ENCODE measurements around the gene FRS2.

FRS2 gene

DNA sequence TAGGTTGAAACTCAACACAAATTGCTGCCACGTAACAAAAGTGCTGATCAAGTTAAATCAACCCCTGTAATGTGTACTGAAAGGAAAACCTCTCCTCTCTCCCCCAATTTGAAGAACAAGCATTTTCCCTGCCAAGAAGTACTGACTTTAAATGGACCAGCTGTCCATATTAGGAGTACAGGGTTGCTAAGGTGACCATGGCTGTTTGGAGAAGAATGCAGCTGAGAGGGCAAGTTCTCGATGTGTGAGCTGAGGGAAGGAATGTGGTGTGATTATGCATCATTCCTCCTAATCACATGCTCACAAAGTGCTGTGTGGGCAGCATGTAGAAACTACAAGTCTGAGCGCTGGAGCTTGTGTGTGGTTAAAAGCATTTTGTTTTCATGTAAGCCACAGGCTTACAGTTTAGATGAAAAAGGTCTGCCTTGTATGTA lies 64.2 kb downstream of the FRS2 start:
- peak; percentile 9 for DNase-seq

- no peak for DNase-seq
Observed at GRCh38 chr12:69540987-69541386, 70.8 kb downstream of the FRS2 start.

- DNase-seq, result no peak
Observed at GRCh38 chr12:69544087-69544486, 73.9 kb downstream of the FRS2 start.

- DNase-seq, result no peak
Observed at GRCh38 chr12:69545081-69545480, 74.9 kb downstream of the FRS2 start.

GRCh38 chr12:69546693-69547438 lies 76.7 kb downstream of the FRS2 start:
- no peak for DNase-seq

DNA sequence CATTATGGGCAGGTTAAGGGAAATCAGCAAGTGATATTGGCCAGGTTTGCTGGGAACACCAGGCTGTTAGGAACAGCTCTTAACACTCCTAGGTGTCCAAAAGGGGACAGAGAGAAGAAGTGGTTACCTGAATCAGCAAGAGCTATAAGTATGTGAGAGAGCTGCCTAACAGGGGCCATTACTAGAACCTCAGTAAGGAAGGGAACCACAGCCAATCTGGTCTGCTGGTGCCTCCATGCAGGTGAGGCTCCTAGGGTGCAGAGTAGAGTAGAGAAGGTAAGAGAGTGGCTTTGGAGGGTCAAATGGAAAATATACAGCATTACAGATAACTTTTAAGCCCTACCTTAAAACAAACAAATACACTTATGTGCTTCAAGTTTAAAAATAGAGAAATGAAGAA lies 78.5 kb downstream of the FRS2 start:
- DNase-seq, result no peak

- DNase-seq, result no peak
Observed at GRCh38 chr12:69550569-69551350, 80.6 kb downstream of the FRS2 start.

- DNase-seq, result peak; percentile 8
Observed at GRCh38 chr12:69553628-69554248, 83.5 kb downstream of the FRS2 start.

DNA sequence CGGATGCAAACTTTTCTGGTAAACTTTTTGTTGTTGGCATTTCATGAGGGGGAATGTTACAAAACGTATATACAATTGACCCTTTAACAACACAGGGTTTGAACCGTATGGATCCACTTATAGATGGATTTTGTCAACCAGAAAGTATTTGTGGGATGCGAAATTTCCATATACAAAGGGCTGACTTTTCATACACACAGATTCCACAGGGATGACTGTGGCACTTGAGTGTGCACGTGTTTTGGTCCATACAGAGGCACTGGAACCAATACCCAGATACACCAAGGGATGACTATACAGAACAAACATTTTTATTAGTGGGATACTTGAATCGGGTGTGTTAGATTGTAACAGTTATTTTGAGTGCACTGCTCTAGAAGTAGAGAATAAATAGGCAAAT lies 85.3 kb downstream of the FRS2 start:
- DNase-seq, result no peak

DNA sequence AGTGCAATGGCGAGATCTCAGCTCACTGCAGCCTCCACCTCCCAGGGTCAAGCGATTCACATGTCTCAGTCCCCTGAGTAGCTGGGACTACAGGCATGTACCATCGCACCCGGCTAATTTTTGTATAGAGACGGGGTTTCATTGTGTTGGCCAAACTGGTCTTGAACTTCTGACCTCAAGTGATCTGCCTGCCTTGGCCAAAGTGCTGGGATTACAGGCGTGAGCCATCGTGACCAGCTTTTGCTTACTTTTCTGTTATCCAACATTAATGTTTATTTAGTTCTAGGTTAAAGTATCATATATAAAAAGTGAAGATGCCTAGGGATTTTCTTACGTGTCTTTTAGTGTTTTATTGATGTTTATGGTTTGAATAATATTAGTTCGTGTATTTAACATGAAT lies 86.2 kb downstream of the FRS2 start:
- DNase-seq, result no peak

DNA sequence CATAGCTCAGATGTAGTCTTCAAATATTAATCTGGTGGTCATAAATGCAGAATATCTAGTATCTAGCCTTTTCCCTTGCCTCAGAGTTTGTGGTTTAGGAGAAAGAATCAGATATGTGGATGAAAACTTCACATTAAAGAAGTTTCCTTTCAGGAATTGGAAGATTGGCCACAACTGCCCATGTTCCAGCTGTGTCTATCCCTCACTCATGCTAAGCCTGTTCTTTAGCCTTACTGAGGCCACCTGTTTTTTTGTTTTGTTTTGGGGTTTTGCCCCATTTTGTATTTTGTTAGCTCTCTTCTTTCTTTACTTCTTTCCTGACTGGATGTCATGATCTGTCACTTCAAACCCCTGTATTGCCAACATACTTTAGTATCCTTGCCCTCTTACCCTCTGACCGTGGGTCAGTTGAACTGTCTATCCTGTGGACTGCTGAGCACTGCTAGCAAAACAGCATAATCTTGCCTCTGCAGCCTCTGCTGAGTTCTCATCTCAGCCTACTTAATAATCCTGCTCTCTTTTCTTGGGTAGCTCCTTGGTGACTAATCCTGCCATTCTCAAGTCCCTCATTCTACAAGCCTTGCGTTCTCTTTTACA lies 93.1 kb downstream of the FRS2 start:
- DNase-seq, result no peak

- no peak for DNase-seq
Observed at GRCh38 chr12:69566603-69567002, 96.4 kb downstream of the FRS2 start.

DNA sequence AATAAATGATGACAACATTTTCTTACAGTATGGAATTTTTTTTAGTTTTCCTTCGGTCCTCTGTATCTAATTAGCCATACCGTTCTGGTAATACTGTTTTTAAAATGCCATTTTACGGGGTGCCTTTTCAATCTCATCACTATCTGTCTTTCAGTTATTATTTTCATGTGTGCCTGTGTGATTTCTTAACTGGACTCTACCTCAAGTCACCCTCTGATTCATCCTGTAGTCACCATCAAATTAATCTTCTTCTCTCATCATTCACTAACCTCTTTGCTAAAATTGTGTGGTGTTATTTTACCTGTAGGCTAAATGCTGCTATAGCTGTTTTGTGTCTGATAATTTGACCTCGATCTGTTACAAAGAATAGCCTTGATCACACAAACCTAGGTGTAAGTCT lies 99.0 kb downstream of the FRS2 start:
- no peak for DNase-seq

DNA sequence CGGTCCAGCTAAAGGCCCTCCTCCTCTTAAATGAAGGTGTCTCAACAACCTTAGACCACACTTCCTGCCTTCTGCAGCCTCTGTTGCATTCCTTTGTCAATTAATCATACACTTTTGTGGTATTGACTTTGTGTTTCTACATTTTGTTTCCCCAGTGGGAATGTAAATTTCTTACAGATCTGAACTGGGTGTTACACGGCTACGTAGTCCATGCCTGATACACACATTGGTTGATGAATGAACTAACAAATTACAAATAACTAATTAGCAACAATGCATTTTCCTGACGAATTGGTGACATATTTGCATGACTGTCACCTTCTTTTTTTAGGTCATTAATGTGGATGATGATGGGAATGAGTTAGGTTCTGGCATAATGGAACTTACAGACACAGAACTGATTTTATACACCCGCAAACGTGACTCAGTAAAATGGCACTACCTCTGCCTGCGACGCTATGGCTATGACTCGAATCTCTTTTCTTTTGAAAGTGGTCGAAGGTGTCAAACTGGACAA lies 99.9 kb downstream of the FRS2 start:
- DNase-seq, result no peak

GRCh38 chr12:69570545-69571399 lies 100.6 kb downstream of the FRS2 start:
- DNase-seq, result peak; percentile 62

DNA sequence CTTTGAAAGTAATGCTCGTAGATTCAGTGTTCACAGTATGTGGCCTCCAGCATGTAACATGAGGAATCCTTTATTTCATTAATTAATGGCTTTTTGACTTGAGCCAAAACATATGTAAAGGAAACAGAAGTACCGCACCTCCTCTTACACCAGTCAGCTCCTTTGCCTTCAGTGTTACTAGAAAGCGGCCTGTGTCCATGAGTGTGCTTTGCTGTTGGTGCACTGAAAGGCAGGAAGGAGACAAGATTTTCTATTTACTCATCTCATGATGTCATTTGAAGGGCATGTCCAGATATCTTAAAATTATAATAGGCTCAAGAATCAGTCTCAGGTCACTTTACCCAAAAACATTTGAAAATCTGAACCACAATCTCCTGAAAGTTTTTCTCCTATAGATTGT lies 105.2 kb downstream of the FRS2 start:
- DNase-seq, result no peak

GRCh38 chr12:69578283-69578682 lies 108.1 kb downstream of the FRS2 start:
- no peak for DNase-seq

- no peak for DNase-seq
Observed at GRCh38 chr12:69579029-69579428, 108.8 kb downstream of the FRS2 start.

DNA sequence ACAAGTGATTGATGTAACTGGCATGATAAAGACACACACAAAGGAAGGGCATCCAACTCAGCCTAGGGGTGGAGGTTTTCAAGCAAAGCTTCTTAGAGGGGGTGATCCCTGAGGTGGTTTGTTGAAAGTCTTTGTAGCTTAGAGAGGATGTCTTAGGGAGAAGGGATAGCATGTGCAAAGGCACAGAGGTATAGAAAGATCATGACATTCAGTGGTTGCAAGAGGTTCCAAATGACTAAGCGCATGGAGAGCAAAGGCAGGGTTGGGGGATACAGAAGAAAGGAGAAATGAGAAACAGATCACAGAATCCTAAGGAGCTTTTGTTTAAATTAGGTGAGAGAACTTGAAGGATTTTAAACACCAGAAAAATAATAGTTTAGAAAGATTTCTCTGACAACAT lies 109.9 kb downstream of the FRS2 start:
- no peak for DNase-seq

- no peak for DNase-seq
Observed at GRCh38 chr12:69583203-69583602, 113.0 kb downstream of the FRS2 start.

DNA sequence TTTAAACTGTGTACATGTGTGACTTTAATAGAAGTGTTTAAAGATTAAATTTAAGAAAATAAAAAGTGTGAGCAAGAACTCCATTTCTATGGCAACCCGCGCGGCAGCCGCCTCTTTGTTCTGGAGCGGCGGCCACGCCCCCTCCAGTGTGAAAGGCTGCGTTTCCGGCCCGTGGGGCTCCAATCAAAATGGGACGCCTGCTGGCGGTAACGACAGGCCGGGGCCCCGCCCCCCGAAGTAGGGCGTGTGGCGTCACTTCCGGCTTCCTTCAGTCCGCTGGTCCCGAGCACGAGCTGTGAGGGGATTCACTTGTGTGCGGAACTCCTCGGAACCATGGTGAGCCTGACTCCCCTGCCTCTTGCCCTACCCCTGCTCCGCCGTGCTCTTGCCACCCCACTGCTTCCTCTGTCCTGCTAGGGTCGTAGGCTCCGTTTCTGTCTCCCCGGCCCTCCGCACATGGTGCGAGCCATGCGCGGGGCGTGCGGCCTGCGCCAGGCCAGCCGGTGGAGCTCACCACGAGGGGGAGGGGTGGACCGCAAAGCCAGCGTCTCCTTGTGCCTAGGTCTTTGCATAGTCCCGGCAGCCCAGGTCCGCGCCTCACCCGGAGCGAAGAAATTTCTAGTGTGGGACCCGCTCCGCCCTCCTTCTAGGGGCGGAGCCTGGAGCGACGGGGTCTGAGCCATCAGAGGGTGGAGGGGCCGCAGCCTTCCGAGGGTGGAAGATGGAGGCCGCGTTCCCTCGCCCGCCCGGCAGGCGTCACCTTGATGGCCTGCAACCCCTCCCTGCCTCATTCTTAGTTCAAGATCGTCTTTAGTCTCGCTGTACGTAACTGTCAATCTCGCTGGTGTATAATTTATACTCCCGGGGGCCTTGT lies 115.2 kb downstream of the FRS2 start, which contains the start of gene CCT2:
CCT2 (plus strand) TSS at position 271 of the 874 bp plus-strand sequence; CDS start at position 334, 63 bp downstream.
- peak; percentile 97 for DNase-seq
